Activated T-cell treated with anti-CD3 and anti-CD28 coated beads, Interleukin-2, amount 50 U/mL, for 48 hours (primary cell): ENCODE results near the gene CYBRD1.
"Not testable (repeated sequence)": the region's sequence is repeated elsewhere in the genome, so short reads cannot be mapped to it uniquely, and the experiment has no call there.

Experiments
- DNase-seq, 2 experiments: peaks; one replicate each; pipeline ENCODE4 v3.0.0-alpha.2; 2020

Gene CYBRD1

GRCh38 chr2:171516793-171517192 is 5.5 kb upstream of the CYBRD1 start:
- no peak for DNase-seq

DNA sequence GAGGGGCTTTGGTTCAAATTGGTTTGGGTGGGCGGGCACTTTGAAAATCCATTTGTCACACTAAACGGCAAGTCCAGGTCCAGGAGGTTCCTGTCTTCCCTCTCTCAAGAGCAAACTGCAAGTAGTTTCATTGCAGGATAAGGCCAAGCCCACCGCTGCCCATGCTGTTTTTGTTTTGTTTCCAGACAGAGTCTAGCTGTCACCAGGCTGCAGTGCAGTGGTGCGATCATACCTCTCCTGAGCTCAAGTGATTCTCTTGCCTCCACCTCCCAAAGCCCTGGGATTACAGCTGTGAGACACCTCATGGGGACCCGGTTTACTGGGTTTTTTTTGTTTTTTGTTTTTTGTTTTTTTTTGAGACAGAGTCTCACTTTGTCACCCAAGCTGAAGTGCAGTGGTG is 1.8 kb upstream of the CYBRD1 start:
- DNase-seq, result no peak

DNA sequence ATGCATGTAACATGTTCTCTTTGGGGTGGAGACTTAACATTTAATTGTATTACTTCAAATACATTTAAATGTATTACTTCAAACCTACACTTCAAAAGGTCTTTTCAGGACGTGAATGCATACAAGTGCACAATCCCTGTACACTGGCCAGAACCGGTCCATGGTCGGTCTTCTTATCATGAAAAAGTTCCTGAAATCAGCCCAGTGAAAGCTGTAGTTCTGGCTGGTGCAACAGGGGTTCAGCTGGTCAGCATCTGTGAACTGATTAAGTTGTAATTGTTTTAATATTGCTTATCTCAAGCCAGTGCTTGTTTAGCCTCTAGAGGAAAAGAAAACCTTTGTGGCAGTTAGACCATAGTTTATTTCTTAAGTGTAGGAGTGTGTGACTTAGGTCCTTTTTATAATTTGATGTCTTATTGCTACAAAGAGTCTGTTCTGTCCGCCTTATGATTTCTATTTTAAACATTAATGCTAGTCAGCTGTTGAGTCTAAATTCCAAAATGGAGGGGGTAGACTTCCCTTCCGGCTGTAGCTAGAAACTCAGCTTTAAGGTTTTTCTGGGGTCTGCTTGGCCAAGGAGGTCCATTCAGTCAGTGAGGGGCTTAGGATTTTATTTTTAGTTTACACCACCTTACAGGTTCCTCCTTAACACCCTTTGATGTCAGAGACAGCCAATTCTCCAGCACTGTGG is 768 bp upstream of the CYBRD1 start:
- no peak for DNase-seq

- peak in 1 of 2 experiments; percentile 49 for DNase-seq
These were observed 464 bp downstream of the CYBRD1 start for GRCh38 chr2:171522788-171523087.

GRCh38 chr2:171523088-171524017 is 1.1 kb downstream of the CYBRD1 start:
- peak; percentile 47 to 54 for DNase-seq

DNA sequence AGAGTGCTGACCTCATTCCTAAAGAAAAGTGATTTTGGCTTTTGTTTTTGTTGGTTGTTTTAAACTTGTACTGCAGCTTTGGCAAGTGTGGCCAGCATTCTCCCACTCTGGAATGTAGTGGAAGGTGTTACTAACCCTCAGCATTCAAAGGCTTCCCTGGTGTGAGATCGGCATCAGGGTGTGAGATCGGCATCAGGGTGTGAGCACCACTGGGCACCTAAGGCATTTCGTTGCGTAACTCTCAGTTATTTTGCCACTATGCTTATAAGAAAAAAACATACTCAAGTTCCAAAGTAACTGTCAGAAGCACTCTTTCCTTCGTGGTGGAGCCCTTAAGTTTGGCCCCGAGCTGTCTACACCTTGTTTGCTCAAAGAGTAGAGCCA is 1.7 kb downstream of the CYBRD1 start:
- DNase-seq, result no peak

DNA sequence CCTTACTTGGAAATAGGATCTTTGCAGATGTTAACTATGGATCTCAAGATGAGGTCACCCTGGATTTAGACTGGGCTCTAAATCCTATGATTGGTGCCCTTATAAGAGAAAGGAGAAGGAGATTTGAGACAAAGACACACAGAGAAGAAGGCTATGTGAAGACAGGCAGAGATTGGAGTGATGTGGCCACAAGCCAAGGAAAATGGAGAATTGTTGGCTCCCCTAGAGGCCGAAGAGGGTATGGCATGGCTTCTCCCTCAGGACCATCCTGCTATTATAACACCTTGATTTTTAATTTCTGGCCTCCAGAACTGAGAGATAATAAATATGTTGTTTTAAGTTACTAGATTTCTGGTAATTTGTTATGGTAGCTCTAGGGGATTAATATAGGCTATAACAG is 7.6 kb downstream of the CYBRD1 start:
- DNase-seq, result peak; percentile 31 to 43

- no peak for DNase-seq
These were observed 8.1 kb downstream of the CYBRD1 start for GRCh38 chr2:171530378-171530777.

- DNase-seq, result not testable (repeated sequence)
These were observed 8.6 kb downstream of the CYBRD1 start for GRCh38 chr2:171530859-171531258.

GRCh38 chr2:171531291-171531690 is 9.0 kb downstream of the CYBRD1 start:
- no peak for DNase-seq

DNA sequence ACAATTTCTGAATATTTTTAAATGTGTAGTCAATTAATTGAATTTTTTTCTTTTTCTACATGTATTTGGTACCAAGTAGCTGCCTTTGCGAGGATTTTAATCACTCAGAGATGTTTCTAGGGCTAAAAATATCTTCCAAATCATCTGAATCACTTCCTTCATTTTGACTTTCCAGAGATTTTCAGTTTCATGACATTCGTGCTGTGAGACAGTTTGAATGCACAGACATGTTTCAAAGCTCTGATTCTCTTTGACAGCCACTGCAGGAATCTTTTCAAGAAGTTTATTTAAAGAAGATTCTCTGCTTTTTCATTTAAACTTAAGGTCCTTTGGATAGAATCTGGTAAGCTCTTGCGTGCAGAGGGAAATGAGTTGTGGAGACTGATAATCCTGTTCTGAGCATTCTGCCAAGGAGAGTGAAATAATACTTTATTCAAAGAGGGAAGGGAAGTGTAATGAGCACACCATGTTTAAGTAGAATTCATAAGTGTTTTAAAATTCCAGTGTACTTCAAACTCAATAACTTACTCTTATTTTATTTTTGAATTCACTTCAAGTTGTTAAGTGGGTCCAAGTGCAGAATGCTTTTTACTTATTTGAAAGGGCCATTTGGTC is 9.7 kb downstream of the CYBRD1 start:
- DNase-seq, result no peak

DNA sequence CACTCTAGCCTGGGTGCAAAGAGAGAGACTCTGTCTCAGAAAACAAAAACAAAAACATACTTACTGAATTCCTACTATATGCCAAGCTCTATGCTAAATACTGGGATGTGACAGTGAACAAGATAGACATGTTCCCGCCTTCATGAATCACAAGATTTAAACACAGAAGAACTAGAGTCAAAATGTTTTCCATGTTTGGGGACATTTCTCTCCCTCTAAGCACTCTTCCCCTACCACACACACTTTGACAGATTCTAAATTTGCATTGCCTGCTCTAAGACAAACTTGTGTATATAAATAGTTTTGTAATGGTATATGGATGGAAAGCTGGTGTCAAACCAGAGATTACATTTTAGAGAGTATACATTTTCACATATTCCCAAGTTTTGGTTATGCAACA is 11.1 kb downstream of the CYBRD1 start:
- no peak for DNase-seq

DNA sequence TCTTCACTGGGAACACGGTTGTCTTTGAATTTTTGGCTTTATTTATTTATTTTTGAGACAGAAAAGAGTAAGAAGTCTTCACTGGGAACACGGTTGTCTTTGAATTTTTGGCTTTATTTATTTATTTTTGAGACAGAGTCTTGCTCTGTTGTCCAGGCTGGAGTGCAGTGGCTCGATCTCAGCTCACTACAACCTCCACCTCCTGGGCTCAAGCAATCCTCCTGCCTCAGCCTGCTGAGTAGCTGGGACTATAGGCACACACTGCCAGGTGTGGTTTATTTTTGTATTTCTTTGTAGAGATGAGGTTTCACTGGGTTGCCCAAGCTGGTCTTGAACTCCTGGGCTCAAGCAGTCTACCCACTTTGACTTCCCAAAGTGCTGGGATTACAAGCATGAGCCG is 13.3 kb downstream of the CYBRD1 start:
- DNase-seq, result not testable (repeated sequence)

- no peak for DNase-seq
These were observed 18.2 kb downstream of the CYBRD1 start for GRCh38 chr2:171540437-171540836.

GRCh38 chr2:171541202-171541887 is 19.1 kb downstream of the CYBRD1 start:
- peak in 1 of 2 experiments; percentile 26 for DNase-seq

DNA sequence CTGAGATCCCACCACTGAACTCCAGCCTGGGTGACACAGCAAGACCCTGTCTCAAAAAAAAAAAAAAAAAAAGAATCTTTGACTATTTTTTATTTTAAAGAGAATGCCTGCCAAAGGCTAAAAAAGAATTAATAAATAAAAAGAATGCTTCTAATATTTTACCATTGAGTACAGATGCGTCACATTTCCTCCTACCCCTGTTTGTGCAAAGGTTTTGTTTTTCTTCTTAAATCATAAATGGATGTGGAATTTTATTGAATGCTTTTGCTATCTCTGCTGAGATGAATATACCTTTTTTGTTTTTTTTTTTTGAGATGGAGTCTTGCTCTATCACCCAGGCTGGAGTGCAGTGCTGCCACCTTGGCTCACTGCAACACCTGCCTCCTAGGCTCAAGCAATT is 22.8 kb downstream of the CYBRD1 start:
- no peak for DNase-seq

GRCh38 chr2:171547256-171547655 is 25.0 kb downstream of the CYBRD1 start:
- DNase-seq, result no peak

DNA sequence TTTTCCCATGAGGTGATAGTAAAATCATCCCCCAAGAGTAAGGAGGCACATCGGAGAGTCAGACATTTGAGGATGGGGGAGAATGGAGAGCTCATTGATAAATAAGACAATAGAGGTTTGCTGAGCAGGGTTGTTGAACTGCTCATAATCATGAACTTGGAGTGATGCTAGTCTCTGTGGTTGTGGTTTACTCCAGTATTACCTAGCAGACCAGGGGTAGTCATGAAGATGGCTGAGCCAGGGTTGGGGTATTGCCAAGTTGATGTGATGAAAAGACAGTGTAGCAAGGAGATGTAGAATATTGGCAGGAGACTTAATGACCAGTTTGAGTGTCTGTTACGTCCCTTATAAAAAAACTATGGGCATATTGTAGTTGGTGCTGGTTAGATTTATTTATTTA is 25.4 kb downstream of the CYBRD1 start:
- no peak for DNase-seq

GRCh38 chr2:171550613-171551012 is 28.3 kb downstream of the CYBRD1 start:
- DNase-seq, result no peak

GRCh38 chr2:171551836-171552235 is 29.6 kb downstream of the CYBRD1 start:
- DNase-seq, result no peak

- no peak for DNase-seq
These were observed 31.0 kb downstream of the CYBRD1 start for GRCh38 chr2:171553236-171553635.

DNA sequence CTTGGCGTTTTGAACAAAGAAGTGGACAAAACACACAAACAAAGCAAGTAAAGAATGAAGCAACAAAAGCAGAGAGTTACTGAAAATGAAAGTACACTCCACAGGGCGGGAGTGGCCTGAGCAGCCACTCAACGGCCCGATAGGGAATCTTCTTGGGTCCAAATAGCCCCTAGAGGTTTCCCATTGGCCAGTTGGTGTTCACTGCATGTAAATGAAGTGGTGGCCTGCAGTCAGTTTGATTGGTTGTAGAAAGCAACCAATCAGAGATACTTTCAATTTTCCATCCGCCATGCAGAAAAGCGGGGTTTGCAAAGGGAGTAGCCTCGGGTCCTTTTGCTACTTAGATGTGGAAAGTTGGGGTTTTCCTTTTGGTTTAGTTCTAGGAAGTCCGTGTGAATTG is 31.6 kb downstream of the CYBRD1 start:
- DNase-seq, result no peak

- DNase-seq, result no peak
These were observed 32.8 kb downstream of the CYBRD1 start for GRCh38 chr2:171554991-171555615.
